ENCODE measurements around the gene RARS1.

- TF ChIP-seq CTCF (IDR thresholded peaks at IDR 0.05): no peak
- no peak for TF ChIP-seq POLR2A (IDR thresholded peaks at IDR 0.05)
Observed at GRCh38 chr5:168480601-168481000, 5.7 kb upstream of the RARS1 start.
